H9 (cell line): ENCODE data around the gene DNAJB11. TPM values are rescaled to one million over a fixed set of nuclear protein-coding genes. Genes with fewer than 3 reads are reported as not detected.

Experiments
- DNase-seq: peaks from one replicate; pipeline ENCODE4 v3.0.0-alpha.2; 2017
- H2AFZ ChIP-seq: one replicate; pipeline ENCODE4 v1.6.1; 2013; ENCODE audit warnings: mild to moderate bottlenecking, low read length, control low read depth, moderate library complexity
- H2AK5ac ChIP-seq: 2 replicates; pipeline ENCODE4 v1.6.1; 2013; ENCODE audit warnings: low read length, control low read depth, mixed read lengths; ENCODE audit not compliant: insufficient read length
- H2BK120ac ChIP-seq: one replicate; pipeline ENCODE4 v1.6.1; 2013; ENCODE audit warnings: low read depth, mild to moderate bottlenecking, low read length, control low read depth, inconsistent platforms; ENCODE audit not compliant: poor library complexity, severe bottlenecking
- H2BK12ac ChIP-seq: 2 replicates; pipeline ENCODE4 v1.6.1; 2013; ENCODE audit warnings: low read length, control low read depth, mixed read lengths, low read depth; ENCODE audit not compliant: insufficient read length
- H2BK15ac ChIP-seq: 2 replicates; pipeline ENCODE4 v1.6.1; 2013; ENCODE audit warnings: low read depth, low read length, control low read depth
- H2BK20ac ChIP-seq: one replicate; pipeline ENCODE4 v1.6.1; 2013; ENCODE audit warnings: low read depth, mild to moderate bottlenecking, low read length, control low read depth, inconsistent platforms; ENCODE audit not compliant: poor library complexity, severe bottlenecking
- H2BK5ac ChIP-seq: 2 replicates; pipeline ENCODE4 v1.6.1; 2013; ENCODE audit warnings: low read length, control low read depth, mixed read lengths; ENCODE audit not compliant: insufficient read length
- H3K14ac ChIP-seq: 2 replicates; pipeline ENCODE4 v1.6.1; 2013; ENCODE audit warnings: low read length, control low read depth; ENCODE audit not compliant: insufficient read depth
- H3K18ac ChIP-seq: 2 replicates; pipeline ENCODE4 v1.6.1; 2013; ENCODE audit warnings: low read depth, mild to moderate bottlenecking, mixed read lengths, low read length, control low read depth; ENCODE audit not compliant: insufficient read length
- H3K23ac ChIP-seq: 2 replicates; pipeline ENCODE4 v1.6.1; 2013; ENCODE audit warnings: low read length, control low read depth, mixed read lengths, low read depth; ENCODE audit not compliant: insufficient read length
- H3K23me2 ChIP-seq: 2 replicates; pipeline ENCODE4 v1.6.1; 2013; ENCODE audit warnings: low read depth, mild to moderate bottlenecking, mixed read lengths, low read length, control low read depth; ENCODE audit not compliant: insufficient read length, poor library complexity, severe bottlenecking
- H3K27ac ChIP-seq: 2 replicates; pipeline ENCODE4 v1.5.1; 2013; ENCODE audit warnings: low read length, control low read depth, mixed read lengths, low read depth; ENCODE audit not compliant: insufficient read length
- H3K27me3 ChIP-seq: 2 replicates; pipeline ENCODE4 v1.6.1; 2013; ENCODE audit warnings: low read length, control low read depth, inconsistent platforms; ENCODE audit not compliant: insufficient read depth
- H3K4ac ChIP-seq: 2 replicates; pipeline ENCODE4 v1.6.1; 2013; ENCODE audit warnings: low read depth, mild to moderate bottlenecking, control low read depth, inconsistent platforms, low read length, moderate library complexity
- H3K4me1 ChIP-seq: 2 replicates; pipeline ENCODE4 v1.6.1; 2013; ENCODE audit warnings: low read length, control low read depth, inconsistent platforms; ENCODE audit not compliant: insufficient read depth
- H3K4me2 ChIP-seq: 2 replicates; pipeline ENCODE4 v1.6.1; 2013; ENCODE audit warnings: low read length, control low read depth, mixed read lengths; ENCODE audit not compliant: insufficient read length, insufficient read depth
- H3K56ac ChIP-seq: 2 replicates; pipeline ENCODE4 v1.6.1; 2013; ENCODE audit warnings: low read depth, mild to moderate bottlenecking, mixed read lengths, low read length, control low read depth; ENCODE audit not compliant: insufficient read length
- H3K79me1 ChIP-seq: 2 replicates; pipeline ENCODE4 v1.6.1; 2013; ENCODE audit warnings: low read depth, mild to moderate bottlenecking, moderate library complexity, low read length, control low read depth, inconsistent platforms; ENCODE audit not compliant: insufficient read depth, poor library complexity, severe bottlenecking
- H3K79me2 ChIP-seq: 2 replicates; pipeline ENCODE4 v1.6.1; 2013; ENCODE audit warnings: low read length, control low read depth, inconsistent platforms; ENCODE audit not compliant: insufficient read depth
- H3K9ac ChIP-seq: 2 replicates; pipeline ENCODE4 v1.6.1; 2013; ENCODE audit warnings: low read length, control low read depth, mixed read lengths; ENCODE audit not compliant: insufficient read length; ENCODE audit errors: extremely low read depth
- H3K9me3 ChIP-seq: one replicate; pipeline ENCODE4 v1.6.1; 2013; ENCODE audit warnings: low read depth, low read length, inconsistent platforms; ENCODE audit not compliant: control insufficient read depth
- H3T11ph ChIP-seq: one replicate; pipeline ENCODE4 v1.6.1; 2013; ENCODE audit warnings: mild to moderate bottlenecking, low read length, control low read depth, inconsistent platforms
- H4K20me1 ChIP-seq: one replicate; pipeline ENCODE4 v1.6.1; 2013; ENCODE audit not compliant: control insufficient read depth, insufficient read length, insufficient read depth
- H4K5ac ChIP-seq: 2 replicates; pipeline ENCODE4 v1.6.1; 2013; ENCODE audit warnings: low read depth, mild to moderate bottlenecking, mixed read lengths, low read length, control low read depth; ENCODE audit not compliant: insufficient read length
- H4K8ac ChIP-seq: replicated peaks from 2 replicates; pipeline ENCODE4 v1.6.1; 2013; ENCODE audit warnings: low read length, control low read depth, mixed read lengths, low read depth; ENCODE audit not compliant: insufficient read length
- H4K91ac ChIP-seq: 2 replicates; pipeline ENCODE4 v1.6.1; 2013; ENCODE audit warnings: low read depth, mild to moderate bottlenecking, moderate library complexity, mixed read lengths, low read length, control low read depth; ENCODE audit not compliant: insufficient read length
- H3K27ac Mint-ChIP-seq, 3 experiments: 2 replicates in 2 of 3; 3 replicates in 1 of 3; pipeline ENCODE4 v1.8.0; 2020 to 2021; ENCODE audit warnings: mixed read lengths in 3 of 3, mild to moderate bottlenecking in 1 of 3, moderate library complexity in 1 of 3
- H3K27me3 Mint-ChIP-seq: 2 replicates; pipeline ENCODE4 v1.8.0; 2021; ENCODE audit warnings: low read depth, mild to moderate bottlenecking, moderate library complexity, mixed read lengths
- H3K36me3 Mint-ChIP-seq, 3 experiments: 2 replicates in 2 of 3; 3 replicates in 1 of 3; pipeline ENCODE4 v1.8.0; 2020 to 2021; ENCODE audit warnings: low read depth in 3 of 3, mixed read lengths in 3 of 3; ENCODE audit not compliant: insufficient read depth in 1 of 3
- H3K4me1 Mint-ChIP-seq, 2 experiments: 2 replicates each; pipeline ENCODE4 v1.8.0; 2020; ENCODE audit warnings: mixed read lengths in 2 of 2
- H3K4me3 Mint-ChIP-seq, 2 experiments: 2 replicates in 1 of 2; 3 replicates in 1 of 2; pipeline ENCODE4 v1.8.0; 2020 to 2021; ENCODE audit warnings: mild to moderate bottlenecking in 2 of 2, mixed read lengths in 2 of 2, moderate library complexity in 1 of 2
- H3K9me3 Mint-ChIP-seq, 2 experiments: 2 replicates in 1 of 2; 3 replicates in 1 of 2; pipeline ENCODE4 v1.8.0; 2020; ENCODE audit warnings: mild to moderate bottlenecking in 2 of 2, mixed read lengths in 2 of 2, moderate library complexity in 1 of 2
- WGBS: extraction: QIAGEN DNeasy Blood & Tissue Kit; methylation state at CpG from one replicate; pipeline ENCODE4 v1.1.7; 2013; ENCODE audit warnings: missing lambda C conversion rate, low lambda C conversion rate, mixed read lengths; ENCODE audit not compliant: insufficient read length; ENCODE audit errors: extremely low coverage; 5-methylcytosine and 5-hydroxymethylcytosine counted together
- total RNA-seq: library from RNA; stranded (reverse); gene quantifications from 2 replicates; pipeline ENCODE4 v1.2.1, GENCODE V29; 2021
- TF ChIP-seq, protein P1 (sequence below): fragments of 200-600 bp; sonication (generic); conservative IDR thresholded peaks from 3 replicates; pipeline ENCODE4 v1.8.0; 2021; ENCODE audit warnings: antibody characterized with exemption, mild to moderate bottlenecking

The DNAJB11 gene
- total RNA-seq, 1 experiment from 2014 or later: 61.2 TPM

DNA sequence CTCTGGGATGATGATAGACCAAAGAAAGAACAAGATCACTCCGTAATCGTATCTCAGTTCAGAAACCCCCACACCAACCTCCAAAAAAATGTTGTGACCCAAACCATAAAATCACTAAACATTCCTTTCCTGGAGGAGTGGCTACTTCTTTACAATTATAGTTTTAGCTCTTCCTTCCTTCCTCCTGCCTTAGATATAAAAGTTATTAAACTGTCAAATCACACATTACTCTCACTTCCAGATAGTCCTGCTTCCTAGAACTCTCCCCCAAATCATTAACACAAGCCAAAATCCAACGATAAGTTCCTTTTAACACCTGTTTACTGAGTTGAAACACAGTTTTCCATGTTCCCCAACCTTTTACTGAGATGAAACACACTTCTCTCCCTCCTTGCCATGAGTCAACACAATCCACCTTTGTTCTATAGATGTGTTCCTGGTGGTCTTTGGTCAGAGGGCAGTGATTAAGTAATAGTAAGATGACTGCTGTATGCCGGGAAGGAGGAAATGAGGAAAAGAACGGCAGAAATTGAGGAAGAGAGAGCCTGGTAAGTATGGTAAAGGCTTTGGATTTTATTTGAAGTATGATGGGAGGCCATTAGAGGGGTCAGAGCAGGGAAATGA, 18.0 kb upstream of the DNAJB11 start:
- H3K27me3 Mint-ChIP-seq: no peaks in the 10 kb centered on the region
- no peaks in the 10 kb centered on the region for H3K9me3 ChIP-seq
- H3K23me2 ChIP-seq: no peaks in the 10 kb centered on the region
- H3T11ph ChIP-seq: no peak overlapping the region
- no CpG with 5 or more reads among the region's 5 CpGs for WGBS
- DNase-seq: no peak
- H4K20me1 ChIP-seq: no peaks in the 10 kb centered on the region
- H4K91ac ChIP-seq: no peak overlapping the region
- H3K36me3 Mint-ChIP-seq: peaks cover 4 to 30% (median 26%) of the 10 kb centered on the region in 3 experiments; a peak in 6 of 7 replicates
- H3K18ac ChIP-seq: no peak overlapping the region
- no peak overlapping the region for H3K23ac ChIP-seq
- no peak overlapping the region for H3K4me3 Mint-ChIP-seq
- no peak overlapping the region for H3K14ac ChIP-seq
- H2AK5ac ChIP-seq: no peak overlapping the region
- no peak overlapping the region for H2AFZ ChIP-seq
- H3K9me3 Mint-ChIP-seq: no peaks in the 10 kb centered on the region
- no peaks in the 10 kb centered on the region for H3K27me3 ChIP-seq
- H3K79me2 ChIP-seq: no peaks in the 10 kb centered on the region
- no peak overlapping the region for H3K27ac ChIP-seq
- no peak overlapping the region for H4K8ac ChIP-seq
- no peaks in the 10 kb centered on the region for H3K79me1 ChIP-seq
- TF ChIP-seq, protein P1, sequence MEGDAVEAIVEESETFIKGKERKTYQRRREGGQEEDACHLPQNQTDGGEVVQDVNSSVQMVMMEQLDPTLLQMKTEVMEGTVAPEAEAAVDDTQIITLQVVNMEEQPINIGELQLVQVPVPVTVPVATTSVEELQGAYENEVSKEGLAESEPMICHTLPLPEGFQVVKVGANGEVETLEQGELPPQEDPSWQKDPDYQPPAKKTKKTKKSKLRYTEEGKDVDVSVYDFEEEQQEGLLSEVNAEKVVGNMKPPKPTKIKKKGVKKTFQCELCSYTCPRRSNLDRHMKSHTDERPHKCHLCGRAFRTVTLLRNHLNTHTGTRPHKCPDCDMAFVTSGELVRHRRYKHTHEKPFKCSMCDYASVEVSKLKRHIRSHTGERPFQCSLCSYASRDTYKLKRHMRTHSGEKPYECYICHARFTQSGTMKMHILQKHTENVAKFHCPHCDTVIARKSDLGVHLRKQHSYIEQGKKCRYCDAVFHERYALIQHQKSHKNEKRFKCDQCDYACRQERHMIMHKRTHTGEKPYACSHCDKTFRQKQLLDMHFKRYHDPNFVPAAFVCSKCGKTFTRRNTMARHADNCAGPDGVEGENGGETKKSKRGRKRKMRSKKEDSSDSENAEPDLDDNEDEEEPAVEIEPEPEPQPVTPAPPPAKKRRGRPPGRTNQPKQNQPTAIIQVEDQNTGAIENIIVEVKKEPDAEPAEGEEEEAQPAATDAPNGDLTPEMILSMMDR: no peak
- no peak overlapping the region for H2BK20ac ChIP-seq
- H2BK15ac ChIP-seq: no peak overlapping the region
- H4K5ac ChIP-seq: no peak overlapping the region
- H3K4me1 Mint-ChIP-seq: no peaks in the 10 kb centered on the region
- H3K56ac ChIP-seq: no peak overlapping the region
- no peak overlapping the region for H2BK120ac ChIP-seq
- H2BK12ac ChIP-seq: no peak overlapping the region
- no peak overlapping the region for H3K9ac ChIP-seq
- H2BK5ac ChIP-seq: no peak overlapping the region
- H3K27ac Mint-ChIP-seq: no peak overlapping the region
- no peaks in the 10 kb centered on the region for H3K4me1 ChIP-seq
- no peak overlapping the region for H3K4ac ChIP-seq
- no peak overlapping the region for H3K4me2 ChIP-seq
